Posterior cingulate gyrus (tissue), 11 donors: ENCODE data around the gene PIAS4.

Source experiments
- DNase-seq, 10 donors: peaks; one replicate each; pipeline versions ENCODE4 v3.0.0 to v3.0.0-alpha.2; 2020 to 2021; ENCODE audit warnings: mixed read lengths in 3 of 10
- intact Hi-C: fragments of 100-400 bp; cut with DNase I; formaldehyde crosslinking; loops from one replicate; pipeline ENCODE4 v1.15.1; 2023

The PIAS4 gene

GRCh38 chr19:4036576-4037300 lies 29.2 kb downstream of the PIAS4 start:
- no peak for DNase-seq
- intact Hi-C loops = no loop called here

DNA sequence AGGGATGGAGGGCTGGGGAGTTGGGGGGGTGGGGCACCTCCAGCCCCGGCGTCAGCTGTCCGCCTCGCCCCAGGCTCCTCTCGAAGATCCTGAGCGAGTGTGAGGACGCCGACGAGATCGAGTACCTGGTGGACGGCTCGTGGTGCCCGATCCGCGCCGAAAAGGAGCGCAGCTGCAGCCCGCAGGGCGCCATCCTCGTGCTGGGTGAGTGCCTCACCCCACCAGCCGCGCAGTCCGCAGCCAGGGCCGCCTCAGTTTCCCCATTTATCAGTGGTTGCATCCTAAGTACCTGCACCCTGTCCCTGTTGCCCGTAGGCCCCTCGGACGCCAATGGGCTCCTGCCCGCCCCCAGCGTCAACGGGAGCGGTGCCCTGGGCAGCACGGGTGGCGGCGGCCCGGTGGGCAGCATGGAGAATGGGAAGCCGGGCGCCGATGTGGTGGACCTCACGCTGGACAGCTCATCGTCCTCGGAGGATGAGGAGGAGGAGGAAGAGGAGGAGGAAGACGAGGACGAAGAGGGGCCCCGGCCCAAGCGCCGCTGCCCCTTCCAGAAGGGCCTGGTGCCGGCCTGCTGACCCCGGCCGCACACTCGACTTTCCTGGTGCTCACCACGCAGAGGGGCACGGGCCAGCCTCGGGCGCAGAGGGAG lies 29.9 kb downstream of the PIAS4 start:
- intact Hi-C loops = no loop called here
- no peak for DNase-seq

DNA sequence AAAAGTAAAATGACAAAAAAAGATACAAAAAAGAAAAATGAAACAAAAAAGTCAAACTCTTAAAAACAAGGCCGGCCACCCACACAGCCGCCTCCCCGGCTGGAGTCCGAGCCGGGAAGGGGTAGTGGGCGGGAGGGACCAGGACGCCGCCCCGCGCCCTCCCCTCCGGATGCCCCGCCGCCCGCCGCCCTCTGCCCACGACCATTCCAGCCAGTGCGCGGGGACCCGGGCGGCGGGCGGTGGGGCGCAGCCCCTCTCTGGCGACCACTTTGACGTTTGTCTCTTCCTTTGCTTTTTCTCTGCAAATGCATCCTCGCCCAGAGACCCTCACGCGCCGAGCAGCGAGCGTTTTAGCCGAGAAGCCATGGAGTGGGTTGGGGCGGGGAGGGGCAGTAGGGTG lies 30.5 kb downstream of the PIAS4 start:
- intact Hi-C loops = no loop called here

DNA sequence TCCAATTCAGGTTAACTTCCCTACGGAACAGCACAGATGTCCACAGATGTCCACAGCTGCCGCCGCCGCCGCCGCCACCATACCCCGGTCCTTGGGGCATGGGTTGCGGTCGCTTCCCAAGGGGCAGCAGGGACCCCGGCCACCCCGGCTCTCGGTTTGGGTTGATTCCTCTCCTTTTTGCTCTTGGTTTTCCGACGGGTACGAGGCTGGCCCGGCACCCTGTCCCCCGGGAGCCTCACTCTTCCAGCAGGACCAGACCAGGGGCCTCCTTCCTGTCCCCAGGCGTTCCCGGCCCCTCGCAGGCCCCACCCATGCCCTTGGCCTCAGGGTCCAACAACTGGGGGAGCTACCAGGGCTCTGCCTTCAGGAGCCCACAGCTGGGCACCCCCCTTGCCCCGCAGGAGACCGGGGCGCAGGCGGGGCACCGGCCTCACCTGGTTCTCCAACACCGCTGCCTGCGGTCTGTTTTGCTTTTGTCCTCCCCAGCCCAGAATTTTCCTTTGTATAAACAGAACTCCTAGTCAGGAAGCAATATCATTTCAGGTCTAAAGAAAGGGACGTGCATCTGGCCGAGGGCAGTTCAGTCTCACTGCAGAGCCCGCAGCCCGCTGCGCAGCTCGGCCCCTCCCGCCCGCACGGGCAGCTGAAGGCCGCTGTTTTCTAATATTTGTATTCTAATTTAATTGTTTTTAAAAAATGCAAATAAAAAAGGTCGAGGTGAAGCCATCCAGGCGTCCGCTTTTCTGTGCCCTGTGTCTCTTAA lies 31.3 kb downstream of the PIAS4 start:
- intact Hi-C loops = no loop called here
- no peak for DNase-seq

More for the DNA sequence above, 30.5 kb downstream of the PIAS4 start:
- no peak for DNase-seq

- intact Hi-C loops = no loop called here
- no peak for DNase-seq
These were observed 34.7 kb downstream of the PIAS4 start for GRCh38 chr19:4042064-4042730.

DNA sequence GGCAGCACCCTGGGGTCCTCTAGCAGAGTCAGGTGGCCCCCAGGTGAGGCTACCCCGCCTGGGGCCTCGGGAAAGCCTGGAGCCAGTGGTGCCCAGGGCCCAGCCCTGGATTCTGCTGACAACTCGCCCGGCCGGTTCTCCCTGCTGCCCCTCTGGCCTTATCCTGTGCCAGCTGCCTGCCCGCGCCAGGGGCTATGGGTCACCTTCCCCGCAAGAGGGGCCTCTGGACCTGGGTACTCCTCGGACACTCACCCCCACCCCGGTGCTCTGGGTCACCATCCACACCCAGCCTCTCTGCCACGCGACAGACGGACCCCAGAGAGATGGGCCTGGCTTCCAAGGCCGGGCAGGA lies 35.2 kb downstream of the PIAS4 start:
- intact Hi-C loops = no loop called here
- DNase-seq = no peak

- DNase-seq = no peak
- intact Hi-C loops = no loop called here
These were observed 35.9 kb downstream of the PIAS4 start for GRCh38 chr19:4043401-4043800.

DNA sequence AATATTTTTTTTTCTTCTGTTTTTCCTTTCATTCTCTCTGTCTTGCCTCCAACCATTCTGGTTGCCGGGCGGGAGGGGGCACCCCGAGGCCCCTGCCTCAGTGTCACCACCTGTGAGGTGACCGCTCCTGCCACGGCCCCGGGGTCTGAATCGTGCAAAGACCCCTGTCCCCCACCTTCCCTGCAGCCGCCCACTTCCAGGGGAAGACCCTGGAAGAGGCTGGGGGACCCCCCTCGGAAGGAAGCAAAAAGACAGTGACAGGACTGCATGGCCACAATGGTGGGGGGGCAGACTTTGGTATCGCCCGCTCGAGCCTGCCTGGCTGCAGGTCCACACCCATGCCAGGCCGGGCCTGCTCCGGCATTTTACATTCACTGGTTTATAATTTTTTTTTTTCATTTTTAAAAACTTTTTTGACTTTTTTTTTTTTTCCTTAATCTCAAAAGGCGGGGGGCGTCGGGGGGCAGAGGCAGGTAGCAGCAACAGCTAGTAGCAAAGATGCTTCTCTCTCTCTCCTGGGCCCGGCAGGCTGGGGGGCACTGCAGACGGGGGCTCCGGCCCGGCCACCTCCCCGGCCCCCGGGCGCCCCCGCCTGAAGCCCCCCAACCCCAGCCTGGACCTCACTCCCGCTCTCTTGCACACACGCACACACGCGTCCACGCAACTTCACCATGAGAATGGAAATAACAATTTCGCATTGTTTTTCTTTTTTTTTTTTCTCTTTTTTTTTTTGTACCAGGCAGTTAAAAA lies 36.6 kb downstream of the PIAS4 start:
- no peak for DNase-seq
- intact Hi-C loops = no loop called here

DNA sequence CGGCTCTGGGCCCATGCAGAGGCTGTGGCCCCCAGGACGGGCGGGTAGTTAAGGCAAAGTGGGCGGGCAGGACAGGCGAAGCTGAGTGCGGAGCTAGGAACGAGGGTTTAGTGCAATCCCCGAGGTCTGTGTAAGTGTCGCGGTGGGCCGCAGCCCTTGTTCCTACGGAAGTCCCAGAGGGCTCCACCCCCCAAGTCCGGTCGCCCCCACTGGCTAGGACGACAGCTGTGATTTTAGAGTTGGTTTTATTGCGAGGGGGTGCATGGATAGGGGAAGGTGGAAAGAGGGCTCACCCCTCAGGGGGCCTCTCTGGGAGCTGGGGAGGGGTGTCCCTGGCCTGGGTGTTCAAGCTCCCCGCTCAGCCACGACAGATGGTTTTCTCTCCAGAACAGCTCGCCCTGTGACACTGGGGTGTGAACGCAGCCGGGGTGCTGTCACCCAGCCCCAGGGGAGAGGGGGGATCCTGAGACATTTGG lies 37.5 kb downstream of the PIAS4 start:
- DNase-seq = peak in 1 of 10 donors; percentile 24
- intact Hi-C loops = no loop called here

- intact Hi-C loops = no loop called here
- DNase-seq = no peak
These were observed 38.2 kb downstream of the PIAS4 start for GRCh38 chr19:4045597-4046361.

DNA sequence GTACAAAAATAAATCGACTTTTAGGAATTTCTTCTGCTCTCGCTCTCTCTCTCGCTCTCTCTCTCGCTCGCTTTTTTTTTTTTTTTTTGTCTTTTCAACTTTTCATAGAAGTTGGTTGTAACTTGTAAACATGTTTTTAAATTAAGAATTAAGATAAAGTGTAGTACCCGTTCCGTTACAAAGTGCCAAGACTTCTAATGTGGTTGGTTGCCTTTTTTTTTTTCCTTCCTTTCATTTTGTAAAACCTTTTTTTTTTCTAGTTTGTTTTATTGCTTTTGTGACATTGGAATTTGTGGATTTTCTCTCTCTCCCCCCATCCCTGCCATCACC lies 38.8 kb downstream of the PIAS4 start:
- no peak for DNase-seq
- intact Hi-C loops = no loop called here

- peak in 1 of 10 donors; percentile 80 for DNase-seq
- intact Hi-C loops = no loop called here
These were observed 39.6 kb downstream of the PIAS4 start for GRCh38 chr19:4046946-4047683.

DNA sequence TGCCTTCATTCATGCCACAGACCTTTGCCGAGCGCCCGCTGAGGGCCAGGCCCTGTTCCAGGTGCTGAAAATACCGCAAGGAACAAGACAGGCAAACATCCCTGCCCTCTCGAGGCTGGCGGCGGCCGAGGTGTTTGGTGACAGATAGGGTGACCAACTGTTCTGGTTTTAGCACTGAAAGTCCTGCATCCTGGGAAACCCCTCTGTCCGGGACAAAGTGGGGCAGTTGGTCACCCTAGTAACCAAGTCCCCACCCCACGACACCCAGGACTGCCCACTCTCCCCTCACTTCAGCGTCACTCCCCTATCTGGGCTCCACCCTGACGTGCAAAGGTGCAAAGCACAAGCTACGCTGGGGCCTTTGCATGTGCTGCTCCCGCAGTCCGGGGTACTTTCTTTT lies 41.9 kb downstream of the PIAS4 start:
- peak in 2 of 10 donors; percentile 82 to 87 for DNase-seq
- intact Hi-C loops = no loop called here

- intact Hi-C loops = no loop called here
- DNase-seq = peak in 2 of 10 donors; percentile 48 to 79
These were observed 43.9 kb downstream of the PIAS4 start for GRCh38 chr19:4051175-4052101.

DNA sequence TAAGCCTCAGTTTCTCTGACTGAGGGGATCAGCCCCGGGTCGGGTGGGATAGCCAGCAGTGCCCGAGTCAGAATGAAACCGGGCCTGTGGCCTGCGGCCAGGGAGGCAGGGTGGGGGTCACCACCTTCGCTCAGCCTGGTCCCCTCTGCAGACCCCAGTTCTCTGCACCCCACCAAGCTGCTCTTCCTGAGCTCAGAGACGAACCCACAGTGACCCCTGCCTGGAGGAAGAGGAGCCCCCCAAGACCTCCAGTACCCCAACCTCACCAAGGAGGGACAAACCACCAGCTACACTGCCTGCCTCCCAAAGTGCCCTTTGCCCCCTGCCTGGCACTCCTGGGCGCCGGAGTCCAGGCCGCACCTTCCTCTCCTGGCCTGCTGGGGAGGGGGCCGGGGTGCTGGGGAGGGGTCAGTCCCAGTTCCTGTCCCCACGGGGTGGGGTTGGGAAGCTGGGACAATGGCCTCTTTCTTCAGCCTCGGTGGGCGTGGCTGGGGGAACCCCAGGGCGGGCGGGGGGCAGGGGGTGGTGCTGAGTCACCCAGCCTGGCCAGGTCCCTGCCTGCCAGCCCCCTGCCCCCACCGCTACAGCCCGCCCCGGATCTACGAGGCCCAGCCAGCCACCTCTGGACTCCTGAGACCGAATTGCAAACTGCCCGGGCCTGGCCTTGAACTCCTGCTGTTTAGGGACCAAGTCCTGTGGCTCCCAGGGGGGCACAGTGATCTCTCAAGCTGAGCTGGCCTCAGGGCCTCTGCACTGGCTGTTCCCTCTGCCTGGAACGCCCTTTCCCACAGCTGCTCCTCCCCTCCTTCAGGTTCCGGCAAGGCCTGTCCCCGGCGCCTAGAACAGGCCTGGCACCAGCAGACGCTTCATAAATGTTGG lies 44.8 kb downstream of the PIAS4 start:
- intact Hi-C loops = no loop called here
- peak in 5 of 10 donors; percentile 62 to 90 (median 72) for DNase-seq

DNA sequence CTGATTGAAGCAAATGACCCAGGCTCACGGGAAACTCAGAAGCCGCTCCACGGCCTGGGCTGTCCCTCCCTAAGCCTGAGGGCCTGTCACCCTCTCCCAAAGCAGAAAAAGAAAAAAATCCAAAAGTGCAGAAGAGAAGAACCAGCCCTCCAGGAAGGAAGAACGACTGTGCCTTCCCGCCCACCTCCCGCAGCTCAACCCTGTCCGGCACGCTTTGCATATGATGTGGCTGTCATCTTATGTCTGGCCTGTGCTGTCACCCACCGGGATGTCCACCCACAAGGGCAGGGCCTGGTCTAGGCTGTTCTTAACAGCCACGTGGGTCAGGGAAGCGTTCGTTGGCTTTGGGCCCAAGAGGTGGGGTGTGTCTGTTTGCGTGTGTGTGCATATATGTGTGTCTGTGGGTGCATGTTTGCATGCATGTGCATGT lies 45.5 kb downstream of the PIAS4 start:
- DNase-seq = peak in 2 of 10 donors; percentile 68 to 76
- intact Hi-C loops = no loop called here
